Trophoblast cell (in vitro differentiated cells and primary cell): ENCODE data around the gene THOP1.

Experiments
- DNase-seq, 2 donors: peaks; one replicate each; pipeline ENCODE4 v3.0.0-alpha.2; 2016
- H2AFZ ChIP-seq: 2 replicates; pipeline ENCODE4 v1.6.1; 2013; ENCODE audit warnings: low read length, moderate library complexity, mild to moderate bottlenecking; ENCODE audit not compliant: insufficient read depth, poor library complexity
- H2AK5ac ChIP-seq: 2 replicates; pipeline ENCODE4 v1.6.1; 2013; ENCODE audit warnings: mild to moderate bottlenecking, low read length
- H2BK120ac ChIP-seq: 2 replicates; pipeline ENCODE4 v1.6.1; 2013; ENCODE audit warnings: low read length, mild to moderate bottlenecking, moderate library complexity; ENCODE audit not compliant: insufficient read depth, poor library complexity
- H2BK12ac ChIP-seq: 2 replicates; pipeline ENCODE4 v1.6.1; 2013; ENCODE audit warnings: mild to moderate bottlenecking, low read length, moderate library complexity
- H2BK5ac ChIP-seq: 2 replicates; pipeline ENCODE4 v1.6.1; 2013; ENCODE audit warnings: low read length, low read depth, moderate library complexity, mild to moderate bottlenecking; ENCODE audit not compliant: poor library complexity
- H3K14ac ChIP-seq: 2 replicates; pipeline ENCODE4 v1.6.1; 2013; ENCODE audit warnings: mild to moderate bottlenecking, low read length
- H3K18ac ChIP-seq: 2 replicates; pipeline ENCODE4 v1.6.1; 2013; ENCODE audit warnings: mild to moderate bottlenecking, low read length
- H3K23ac ChIP-seq: 2 replicates; pipeline ENCODE4 v1.6.1; 2013; ENCODE audit warnings: low read length
- H3K27ac ChIP-seq: 2 replicates; pipeline ENCODE4 v1.5.1; 2013; ENCODE audit warnings: low read depth, mild to moderate bottlenecking, inconsistent platforms, low read length, moderate library complexity
- H3K27me3 ChIP-seq: 2 replicates; pipeline ENCODE4 v1.6.1; 2013; ENCODE audit warnings: inconsistent platforms, mild to moderate bottlenecking, low read length, moderate library complexity; ENCODE audit not compliant: insufficient read depth
- H3K36me3 ChIP-seq, 2 experiments: 1 replicate in 1 of 2; 2 replicates in 1 of 2; pipeline ENCODE4 v1.6.1; 2013; ENCODE audit warnings: low read length in 2 of 2, mild to moderate bottlenecking in 2 of 2, moderate library complexity in 1 of 2; ENCODE audit not compliant: insufficient read depth in 2 of 2, control insufficient read depth in 1 of 2
- H3K4ac ChIP-seq: 2 replicates; pipeline ENCODE4 v1.6.1; 2013; ENCODE audit warnings: low read depth, mild to moderate bottlenecking, low read length, moderate library complexity
- H3K4me1 ChIP-seq, 2 experiments: 1 replicate in 1 of 2; 2 replicates in 1 of 2; pipeline ENCODE4 v1.6.1; 2013; ENCODE audit warnings: low read length in 2 of 2, mild to moderate bottlenecking in 2 of 2, moderate library complexity in 1 of 2; ENCODE audit not compliant: insufficient read depth in 2 of 2, control insufficient read depth in 1 of 2
- H3K4me2 ChIP-seq: 2 replicates; pipeline ENCODE4 v1.6.1; 2013; ENCODE audit warnings: inconsistent platforms, mild to moderate bottlenecking, low read length, moderate library complexity
- H3K4me3 ChIP-seq: 2 replicates; pipeline ENCODE4 v1.5.1; 2013; ENCODE audit warnings: mild to moderate bottlenecking, low read depth, low read length, inconsistent platforms
- H3K79me1 ChIP-seq: one replicate; pipeline ENCODE4 v1.6.1; 2013; ENCODE audit warnings: low read length
- H3K79me2 ChIP-seq: 2 replicates; pipeline ENCODE4 v1.6.1; 2013; ENCODE audit warnings: low read length, mild to moderate bottlenecking; ENCODE audit not compliant: control insufficient read depth, insufficient read depth, poor library complexity
- H3K9ac ChIP-seq: 2 replicates; pipeline ENCODE4 v1.6.1; 2013; ENCODE audit warnings: mild to moderate bottlenecking, low read length
- H3K9me3 ChIP-seq: 2 replicates; pipeline ENCODE4 v1.6.1; 2013; ENCODE audit warnings: low read depth, mild to moderate bottlenecking, control low read depth, inconsistent platforms, low read length; ENCODE audit not compliant: insufficient read depth
- H4K12ac ChIP-seq: 2 replicates; pipeline ENCODE4 v1.6.1; 2013; ENCODE audit warnings: low read depth, mild to moderate bottlenecking, low read length, moderate library complexity
- H4K8ac ChIP-seq: 2 replicates; pipeline ENCODE4 v1.6.1; 2013; ENCODE audit warnings: low read depth, mild to moderate bottlenecking, low read length, moderate library complexity
- H4K91ac ChIP-seq: one replicate; pipeline ENCODE4 v1.6.1; 2013; ENCODE audit warnings: low read depth, mild to moderate bottlenecking, low read length, moderate library complexity
- WGBS: extraction: QIAGEN DNeasy Blood & Tissue Kit; methylation state at CpG from one replicate; pipeline ENCODE4 v1.1.7; 2013; ENCODE audit warnings: missing lambda C conversion rate; ENCODE audit not compliant: insufficient read length, insufficient coverage; ENCODE audit errors: extremely low coverage; 5-methylcytosine and 5-hydroxymethylcytosine counted together

The THOP1 gene

GRCh38 chr19:2756477-2756876, 28.8 kb upstream of the THOP1 start:
- H3K79me1 ChIP-seq: no peaks in the 10 kb centered on the region
- H3K9me3 ChIP-seq: peaks cover 6% of the 10 kb centered on the region
- H3K27me3 ChIP-seq: no peaks in the 10 kb centered on the region
- H2AK5ac ChIP-seq: no peak overlapping the region
- H2AFZ ChIP-seq: no peak overlapping the region
- H2BK12ac ChIP-seq: no peak overlapping the region
- DNase-seq: no peak
- no peaks in the 10 kb centered on the region for H3K79me2 ChIP-seq
- no CpG with 5 or more reads among the region's 8 CpGs for WGBS
- H3K27ac ChIP-seq: no peak overlapping the region
- H3K14ac ChIP-seq: no peak overlapping the region
- H3K9ac ChIP-seq: no peak overlapping the region
- peaks cover 75 to 78% of the 10 kb centered on the region in 2 experiments for H3K36me3 ChIP-seq
- H4K8ac ChIP-seq: no peak overlapping the region
- H3K18ac ChIP-seq: no peak overlapping the region
- H3K4me1 ChIP-seq: no peaks in the 10 kb centered on the region
- no peak overlapping the region for H3K4ac ChIP-seq
- H2BK5ac ChIP-seq: no peak overlapping the region
- H3K4me2 ChIP-seq: no peak overlapping the region
- no peak overlapping the region for H3K4me3 ChIP-seq
- no peak overlapping the region for H2BK120ac ChIP-seq
- no peak overlapping the region for H4K91ac ChIP-seq
- H4K12ac ChIP-seq: no peak overlapping the region
- H3K23ac ChIP-seq: no peak overlapping the region

- no peaks in the 10 kb centered on the region for H3K4me1 ChIP-seq
- no peak overlapping the region for H2AFZ ChIP-seq
- H2BK120ac ChIP-seq: no peak overlapping the region
- H2BK5ac ChIP-seq: no peak overlapping the region
- no peak overlapping the region for H3K4me2 ChIP-seq
- H4K12ac ChIP-seq: no peak overlapping the region
- no peaks in the 10 kb centered on the region for H3K79me2 ChIP-seq
- H3K27ac ChIP-seq: no peak overlapping the region
- no peak overlapping the region for H4K8ac ChIP-seq
- DNase-seq: no peak
- WGBS: no CpG with 5 or more reads among the region's 48 CpGs
- H2AK5ac ChIP-seq: no peak overlapping the region
- H3K9ac ChIP-seq: no peak overlapping the region
- H2BK12ac ChIP-seq: no peak overlapping the region
- H3K14ac ChIP-seq: no peak overlapping the region
- H3K79me1 ChIP-seq: no peaks in the 10 kb centered on the region
- peaks cover 82 to 84% of the 10 kb centered on the region in 2 experiments for H3K36me3 ChIP-seq
- no peak overlapping the region for H3K23ac ChIP-seq
- no peak overlapping the region for H3K18ac ChIP-seq
- no peak overlapping the region for H3K4ac ChIP-seq
- peaks cover 6% of the 10 kb centered on the region for H3K9me3 ChIP-seq
- no peaks in the 10 kb centered on the region for H3K27me3 ChIP-seq
- H3K4me3 ChIP-seq: no peak overlapping the region
- no peak overlapping the region for H4K91ac ChIP-seq
These were observed 28.1 kb upstream of the THOP1 start for GRCh38 chr19:2756921-2757881.

GRCh38 chr19:2758601-2759313, 26.5 kb upstream of the THOP1 start:
- no peak for DNase-seq
- H3K18ac ChIP-seq: no peak overlapping the region
- H3K4ac ChIP-seq: no peak overlapping the region
- H4K91ac ChIP-seq: no peak overlapping the region
- no peak overlapping the region for H3K23ac ChIP-seq
- no peak overlapping the region for H3K4me2 ChIP-seq
- no peak overlapping the region for H2BK120ac ChIP-seq
- no peak overlapping the region for H4K12ac ChIP-seq
- H3K36me3 ChIP-seq: peaks cover 87 to 89% of the 10 kb centered on the region in 2 experiments
- no peaks in the 10 kb centered on the region for H3K4me1 ChIP-seq
- H3K9ac ChIP-seq: no peak overlapping the region
- no peak overlapping the region for H3K27ac ChIP-seq
- H2BK5ac ChIP-seq: no peak overlapping the region
- H2AFZ ChIP-seq: no peak overlapping the region
- no CpG with 5 or more reads among the region's 17 CpGs for WGBS
- H3K9me3 ChIP-seq: peaks cover 6% of the 10 kb centered on the region
- no peak overlapping the region for H3K14ac ChIP-seq
- no peaks in the 10 kb centered on the region for H3K79me1 ChIP-seq
- no peaks in the 10 kb centered on the region for H3K79me2 ChIP-seq
- H2AK5ac ChIP-seq: no peak overlapping the region
- no peak overlapping the region for H4K8ac ChIP-seq
- no peak overlapping the region for H3K4me3 ChIP-seq
- no peaks in the 10 kb centered on the region for H3K27me3 ChIP-seq
- H2BK12ac ChIP-seq: no peak overlapping the region

GRCh38 chr19:2759362-2759761, 25.9 kb upstream of the THOP1 start:
- Histone ChIP-seq H2AK5ac (no peak overlapping the region), H2AFZ (no peak overlapping the region), H3K4ac (no peak overlapping the region), H3K27me3 (no peaks in the 10 kb centered on the region), H3K14ac (no peak overlapping the region), H3K9me3 (peaks cover 6% of the 10 kb centered on the region), H3K79me1 (no peaks in the 10 kb centered on the region), H2BK120ac (no peak overlapping the region), H3K36me3 (peaks cover 82 to 84% of the 10 kb centered on the region in 2 experiments), H4K91ac (no peak overlapping the region), H4K8ac (no peak overlapping the region), H3K4me3 (no peak overlapping the region), H2BK5ac (no peak overlapping the region), H4K12ac (no peak overlapping the region), H2BK12ac (no peak overlapping the region), H3K79me2 (no peaks in the 10 kb centered on the region), H3K23ac (no peak overlapping the region), H3K4me1 (no peaks in the 10 kb centered on the region), H3K9ac (no peak overlapping the region), H3K4me2 (no peak overlapping the region), H3K27ac (no peak overlapping the region), H3K18ac (no peak overlapping the region)
- no peak for DNase-seq
- no CpG with 5 or more reads among the region's 17 CpGs for WGBS
